Naive thymus-derived CD4-positive, alpha-beta T cell (primary cell): ENCODE data around the gene MAGED1. TPM values are rescaled to one million over a fixed set of nuclear protein-coding genes. Genes with fewer than 3 reads are reported as not detected.
A peak's percentile ranks its signal among the peaks of the same experiment; 100 is the strongest.
"Not testable (repeated sequence)": the region's sequence is repeated elsewhere in the genome, so short reads cannot be mapped to it uniquely, and the experiment has no call there.

Experiments used
- ATAC-seq: fragments of 150-1000 bp; cut with Tn5 transposase; 2 replicates; pipeline ENCODE4 v1.10.0; 2021; ENCODE audit warnings: mild to moderate bottlenecking, moderate library complexity
- CTCF ChIA-PET: fragments of 350-600 bp; sonication (Branson Sonifier 250); formaldehyde crosslinking; loops from one replicate; lab custom pipeline; 2021; ENCODE audit warnings: antibody characterized with exemption; lab: Charles Lee
- POLR2A ChIA-PET: fragments of 350-600 bp; sonication (Branson Sonifier 250); formaldehyde crosslinking; loops from one replicate; lab custom pipeline; 2021; ENCODE audit warnings: antibody characterized with exemption, inconsistent platforms; lab: Charles Lee
- DNase-seq, 9 donors: peaks; one replicate each; pipeline versions ENCODE4 v3.0.0 to v3.0.0-alpha.2; 2020 to 2022; ENCODE audit warnings: mixed read lengths in 1 of 9
- H3K27ac ChIP-seq: one replicate; pipeline ENCODE4 v1.7.0; 2013; ENCODE audit warnings: mild to moderate bottlenecking, low read depth, low read length, moderate library complexity
- H3K27me3 ChIP-seq, 2 donors: one replicate each; pipeline ENCODE4 v1.7.0; 2013; ENCODE audit warnings: low read length in 2 of 2, mild to moderate bottlenecking in 2 of 2, moderate library complexity in 2 of 2; ENCODE audit not compliant: control insufficient read depth in 2 of 2, insufficient read depth in 2 of 2
- H3K36me3 ChIP-seq, 3 experiments: 1 replicate in 2 of 3; 2 replicates in 1 of 3; pipeline ENCODE4 v1.7.0; 2013; ENCODE audit warnings: low read length in 3 of 3, mild to moderate bottlenecking in 3 of 3, moderate library complexity in 1 of 3; ENCODE audit not compliant: insufficient read depth in 3 of 3, control insufficient read depth in 2 of 3
- H3K4me1 ChIP-seq, 2 donors: one replicate each; pipeline ENCODE4 v1.7.0; 2013; ENCODE audit warnings: low read length in 2 of 2, mild to moderate bottlenecking in 2 of 2, moderate library complexity in 1 of 2; ENCODE audit not compliant: control insufficient read depth in 2 of 2, insufficient read depth in 2 of 2
- H3K4me3 ChIP-seq: 2 replicates; pipeline ENCODE4 v1.7.0; 2013; ENCODE audit warnings: mild to moderate bottlenecking, low read length
- H3K9me3 ChIP-seq, 3 experiments: 1 replicate in 2 of 3; 2 replicates in 1 of 3; pipeline ENCODE4 v1.7.0; 2013; ENCODE audit warnings: low read length in 3 of 3; ENCODE audit not compliant: control insufficient read depth in 2 of 3
- H3K27ac Mint-ChIP-seq, 9 donors: one replicate each; pipeline ENCODE4 v1.8.0; 2020 to 2022; ENCODE audit warnings: mixed read lengths in 9 of 9, mild to moderate bottlenecking in 8 of 9, moderate library complexity in 5 of 9, inconsistent platforms in 2 of 9
- H3K27me3 Mint-ChIP-seq, 5 donors: one replicate each; pipeline ENCODE4 v1.8.0; 2021 to 2022; ENCODE audit warnings: mixed read lengths in 5 of 5, mild to moderate bottlenecking in 1 of 5
- H3K36me3 Mint-ChIP-seq, 5 donors: one replicate each; pipeline ENCODE4 v1.8.0; 2020 to 2022; ENCODE audit warnings: mixed read lengths in 5 of 5, mild to moderate bottlenecking in 3 of 5, inconsistent platforms in 1 of 5
- H3K4me1 Mint-ChIP-seq, 7 donors: one replicate each; pipeline ENCODE4 v1.8.0; 2020 to 2022; ENCODE audit warnings: mixed read lengths in 7 of 7, mild to moderate bottlenecking in 3 of 7, inconsistent platforms in 1 of 7
- H3K4me3 Mint-ChIP-seq, 10 donors: one replicate each; pipeline ENCODE4 v1.8.0; 2020 to 2022; ENCODE audit warnings: mild to moderate bottlenecking in 10 of 10, mixed read lengths in 10 of 10, moderate library complexity in 6 of 10, inconsistent platforms in 2 of 10
- H3K9me3 Mint-ChIP-seq, 11 donors: one replicate each; pipeline ENCODE4 v1.8.0; 2020 to 2022; ENCODE audit warnings: mixed read lengths in 11 of 11, mild to moderate bottlenecking in 4 of 11, inconsistent platforms in 1 of 11, moderate library complexity in 1 of 11
- intact Hi-C, 2 donors: fragments of 100-400 bp; cut with micrococcal nuclease; formaldehyde crosslinking; loops; one replicate each; pipeline ENCODE4 v1.15.1; 2023
- polyA plus RNA-seq, 2 donors: library from polyadenylated mRNA; unstranded; fragments of 300-500 nt; fragmentation: Illumina TruSeq; gene quantifications; one replicate each; pipeline ENCODE4 v1.2.3, GENCODE V29; 2021
- total RNA-seq, 6 experiments: library from RNA in 5 of 6; stranded (reverse) in 5 of 6; gene quantifications; 1 replicate in 5 of 6; 2 replicates in 1 of 6; pipeline ENCODE4 v1.2.3 and lab custom pipeline; 2021 to 2026

The MAGED1 gene
- total and polyA plus RNA-seq, 7 experiments from 2014 or later = 26.3 to 61.7 (median 35.0) TPM

DNA sequence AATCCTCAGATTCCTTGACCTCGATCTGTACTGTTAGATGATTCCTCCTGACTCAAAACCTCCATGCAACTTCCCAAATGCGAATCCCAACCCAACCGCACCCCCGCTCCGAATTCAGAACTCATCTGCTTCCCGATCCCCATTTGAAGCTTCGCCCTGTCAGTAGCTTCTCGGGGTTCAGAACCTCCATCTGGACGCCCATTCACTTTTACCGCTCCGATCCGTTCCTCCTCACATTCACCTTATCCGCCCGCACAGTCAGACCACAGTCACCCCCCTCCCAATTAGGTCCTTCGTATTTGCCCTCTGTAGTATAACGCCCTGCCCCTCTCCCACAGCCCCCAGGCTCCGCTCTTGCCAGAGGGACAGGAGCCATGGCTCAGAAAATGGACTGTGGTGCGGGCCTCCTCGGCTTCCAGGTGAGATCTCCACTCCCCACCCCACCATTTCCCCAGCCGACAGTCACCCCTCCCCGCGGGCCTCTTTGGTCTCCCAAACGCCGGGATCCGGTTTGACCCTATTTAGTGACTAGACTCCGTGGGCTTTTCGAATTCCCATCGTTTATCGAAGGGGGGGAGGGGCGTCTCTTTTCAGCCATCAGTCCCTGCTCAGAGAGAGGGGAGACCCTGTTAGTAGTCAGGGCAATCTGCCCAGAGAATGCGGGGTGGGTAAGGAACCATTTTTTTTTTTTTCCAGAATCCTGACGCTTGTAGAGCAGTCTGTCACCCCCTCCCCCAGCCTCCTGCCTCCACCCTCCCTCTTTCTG, 691 bp downstream of the MAGED1 start:
- intact Hi-C loops = loop anchor here (1.0 to 10.0 kb wide), 6 partner anchors 91 to 1103 kb away; partner anchors contain the start of gene NUDT11 (in 1 of the 2)

DNA sequence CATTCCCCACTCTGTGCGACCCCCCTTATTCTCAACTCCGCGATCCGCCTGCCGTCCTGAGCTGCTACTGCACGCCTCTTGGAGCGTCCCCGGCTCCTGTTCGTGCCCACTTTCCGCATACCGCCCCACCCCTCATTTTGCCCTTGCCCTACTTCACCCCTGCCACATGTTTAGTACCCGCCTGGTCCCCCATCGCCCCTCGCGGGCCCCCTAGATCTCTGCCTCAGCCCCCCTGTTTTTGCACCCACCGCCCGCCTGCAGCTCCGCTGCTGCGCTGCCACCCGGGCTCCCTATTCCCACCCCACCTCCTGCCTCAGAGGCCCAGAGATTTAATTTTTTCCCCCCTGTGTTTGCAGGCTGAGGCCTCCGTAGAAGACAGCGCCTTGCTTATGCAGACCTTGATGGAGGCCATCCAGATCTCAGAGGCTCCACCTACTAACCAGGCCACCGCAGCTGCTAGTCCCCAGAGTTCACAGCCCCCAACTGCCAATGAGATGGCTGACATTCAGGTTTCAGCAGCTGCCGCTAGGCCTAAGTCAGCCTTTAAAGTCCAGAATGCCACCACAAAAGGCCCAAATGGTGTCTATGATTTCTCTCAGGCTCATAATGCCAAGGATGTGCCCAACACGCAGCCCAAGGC, 1.4 kb downstream of the MAGED1 start:
- ChIA-PET POLR2A (no interaction called here), CTCF (no interaction called here)
- Histone ChIP-seq H3K27ac (peak overlapping the region; percentile 67), H3K4me3 (peak overlapping the region; percentile 50), H3K27me3 (no peaks in the 10 kb centered on the region), H3K4me1 (peaks cover 0 to 3% of the 10 kb centered on the region in 2 donors), H3K36me3 (peaks cover 0 to 16% (median 0%) of the 10 kb centered on the region in 3 experiments), H3K9me3 (no peaks in the 10 kb centered on the region)
- ATAC-seq = peak; percentile 28
- peak in 2 of 9 donors; percentile 7 to 9 for DNase-seq
- intact Hi-C loops = loop anchor here (1.0 to 10.0 kb wide), 5 partner anchors 92 to 1102 kb away; partner anchors contain the start of gene NUDT11 (in 1 of the 2)
- peaks cover 0 to 2% (median 0%) of the 10 kb centered on the region in 5 donors for H3K27me3 Mint-ChIP-seq
- peaks cover 6 to 26% (median 19%) of the 10 kb centered on the region in 7 donors for H3K4me1 Mint-ChIP-seq
- peak overlapping the region; percentile 88 to 98 (median 94) for H3K4me3 Mint-ChIP-seq
- H3K27ac Mint-ChIP-seq = peak overlapping the region in 8 of 9 donors; percentile 13 to 93 (median 78)
- H3K9me3 Mint-ChIP-seq = peaks cover 0 to 2% (median 0%) of the 10 kb centered on the region in 11 donors
- H3K36me3 Mint-ChIP-seq = peaks cover 0 to 12% (median 3%) of the 10 kb centered on the region in 5 donors

More for the DNA sequence above, 691 bp downstream of the MAGED1 start:
- ChIA-PET POLR2A (no interaction called here), CTCF (no interaction called here)
- H3K4me3 ChIP-seq = peak overlapping the region; percentile 50
- peaks cover 0 to 3% of the 10 kb centered on the region in 2 donors for H3K4me1 ChIP-seq
- ATAC-seq = no peak
- H3K4me1 Mint-ChIP-seq = peaks cover 6 to 26% (median 19%) of the 10 kb centered on the region in 7 donors
- H3K27ac ChIP-seq = peak overlapping the region; percentile 67
- H3K27me3 ChIP-seq = no peaks in the 10 kb centered on the region
- H3K27me3 Mint-ChIP-seq = peaks cover 0 to 2% (median 0%) of the 10 kb centered on the region in 5 donors
- DNase-seq = peak in 3 of 9 donors; percentile 15 to 18 (median 16)
- H3K36me3 ChIP-seq = peaks cover 0 to 12% (median 0%) of the 10 kb centered on the region in 3 experiments
- H3K9me3 Mint-ChIP-seq = peaks cover 0 to 2% (median 0%) of the 10 kb centered on the region in 11 donors
- H3K27ac Mint-ChIP-seq = peak overlapping the region; percentile 78 to 95 (median 89)
- peaks cover 0 to 12% (median 3%) of the 10 kb centered on the region in 5 donors for H3K36me3 Mint-ChIP-seq
- peak overlapping the region; percentile 88 to 98 (median 94) for H3K4me3 Mint-ChIP-seq
- no peaks in the 10 kb centered on the region for H3K9me3 ChIP-seq

DNA sequence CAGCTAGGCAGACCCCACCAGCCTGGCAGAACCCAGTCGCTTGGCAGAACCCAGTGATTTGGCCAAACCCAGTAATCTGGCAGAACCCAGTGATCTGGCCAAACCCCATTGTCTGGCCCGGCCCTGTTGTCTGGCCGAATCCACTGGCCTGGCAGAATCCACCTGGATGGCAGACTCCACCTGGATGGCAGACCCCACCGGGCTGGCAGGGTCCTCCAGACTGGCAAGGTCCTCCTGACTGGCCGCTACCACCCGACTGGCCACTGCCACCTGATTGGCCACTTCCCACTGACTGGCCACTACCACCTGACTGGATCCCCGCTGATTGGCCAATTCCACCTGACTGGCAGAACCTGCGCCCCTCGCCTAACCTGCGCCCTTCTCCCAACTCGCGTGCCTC, 3.2 kb downstream of the MAGED1 start:
- Histone ChIP-seq H3K36me3 (peaks cover 0 to 20% (median 0%) of the 10 kb centered on the region in 3 experiments), H3K4me3 (no peak overlapping the region), H3K27ac (no peak overlapping the region), H3K27me3 (no peaks in the 10 kb centered on the region), H3K9me3 (no peaks in the 10 kb centered on the region), H3K4me1 (peaks cover 0 to 3% of the 10 kb centered on the region in 2 donors)
- POLR2A ChIA-PET = no interaction called here
- Mint-ChIP-seq H3K9me3 (peaks cover 0 to 4% (median 0%) of the 10 kb centered on the region in 11 donors), H3K4me1 (peaks cover 1 to 22% (median 13%) of the 10 kb centered on the region in 7 donors), H3K36me3 (peaks cover 0 to 16% (median 8%) of the 10 kb centered on the region in 5 donors), H3K4me3 (no peak overlapping the region), H3K27me3 (peaks cover 0 to 2% (median 0%) of the 10 kb centered on the region in 5 donors), H3K27ac (no peak overlapping the region)
- CTCF ChIA-PET = no interaction called here
- DNase-seq (no peak), ATAC-seq (no peak)
- intact Hi-C loops = loop anchor here in 1 of 2 donors (10.0 kb wide), 1 partner anchor 402 kb away; the partner anchor contains the start of gene NUDT11

DNA sequence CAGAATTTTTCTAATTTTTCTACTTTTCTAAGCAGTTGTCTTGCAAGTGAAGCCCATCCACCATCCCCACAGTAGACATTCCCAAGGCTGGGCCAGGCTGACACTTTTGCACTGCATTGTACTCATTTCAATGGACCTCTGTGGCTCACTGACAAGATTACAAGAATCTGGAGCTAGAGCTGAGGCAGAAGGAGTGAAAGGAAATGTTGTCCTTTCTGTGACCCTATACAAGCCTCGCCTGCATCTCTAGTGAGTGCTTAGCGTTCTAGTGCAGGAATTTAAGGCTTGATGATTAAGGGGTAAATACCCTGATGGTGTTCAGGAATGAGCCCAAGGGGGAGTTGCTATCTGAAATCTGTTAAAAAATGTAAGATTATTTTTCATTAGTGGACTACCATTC, 6.3 kb downstream of the MAGED1 start:
- no peaks in the 10 kb centered on the region for H3K27me3 ChIP-seq
- H3K36me3 ChIP-seq = peaks cover 0 to 24% (median 0%) of the 10 kb centered on the region in 3 experiments
- Mint-ChIP-seq H3K27ac (no peak overlapping the region), H3K27me3 (no peaks in the 10 kb centered on the region), H3K4me3 (no peak overlapping the region), H3K9me3 (peaks cover 0 to 2% (median 0%) of the 10 kb centered on the region in 11 donors), H3K36me3 (peaks cover 0 to 18% (median 14%) of the 10 kb centered on the region in 5 donors), H3K4me1 (peaks cover 0 to 16% (median 10%) of the 10 kb centered on the region in 7 donors)
- ChIA-PET POLR2A (no interaction called here), CTCF (no interaction called here)
- DNase-seq = no peak
- no peak overlapping the region for H3K4me3 ChIP-seq
- H3K27ac ChIP-seq = no peak overlapping the region
- no peaks in the 10 kb centered on the region for H3K4me1 ChIP-seq
- no peaks in the 10 kb centered on the region for H3K9me3 ChIP-seq
- no peak for ATAC-seq
- intact Hi-C loops = loop anchor here in 1 of 2 donors (10.0 kb wide), 1 partner anchor 405 kb away; the partner anchor contains the start of gene NUDT11

DNA sequence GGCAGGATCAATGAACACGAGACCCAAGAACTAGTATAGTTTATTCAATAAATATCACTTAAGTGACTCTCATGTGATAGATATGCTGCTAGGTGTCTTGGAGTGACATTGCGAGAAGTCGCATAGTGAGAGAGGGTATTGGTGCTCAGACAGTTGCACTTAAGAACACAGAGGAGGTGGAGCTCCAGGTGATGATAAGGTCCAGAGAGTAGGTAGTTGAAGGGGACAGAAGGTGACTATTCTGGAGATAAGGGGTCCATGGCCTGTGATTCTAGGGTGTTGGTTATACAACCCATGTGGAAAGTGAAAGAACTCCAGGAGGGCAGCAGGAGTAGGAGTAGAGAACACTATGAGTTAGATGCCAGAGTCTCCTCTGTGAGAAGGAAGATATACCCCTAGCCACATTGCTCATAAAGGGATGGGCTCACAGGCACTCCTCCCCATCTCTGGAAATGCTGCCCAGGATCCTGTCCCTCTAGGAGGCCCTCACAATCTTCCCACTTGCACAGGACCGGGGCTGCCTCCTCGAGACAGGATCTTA, 9.2 kb downstream of the MAGED1 start:
- peaks cover 0 to 13% (median 6%) of the 10 kb centered on the region in 7 donors for H3K4me1 Mint-ChIP-seq
- H3K27me3 Mint-ChIP-seq = no peaks in the 10 kb centered on the region
- H3K36me3 Mint-ChIP-seq = peaks cover 0 to 18% (median 11%) of the 10 kb centered on the region in 5 donors
- intact Hi-C loops = no loop called here
- Histone ChIP-seq H3K9me3 (no peaks in the 10 kb centered on the region), H3K4me3 (no peak overlapping the region), H3K27ac (no peak overlapping the region), H3K36me3 (peaks cover 0 to 22% (median 0%) of the 10 kb centered on the region in 3 experiments), H3K4me1 (no peaks in the 10 kb centered on the region), H3K27me3 (no peaks in the 10 kb centered on the region)
- POLR2A ChIA-PET = interaction anchor here (0.6 kb wide), 1 partner anchor 100 kb away, joined by 3 read pairs; no protein-coding TSS in a partner anchor
- peaks cover 0 to 2% (median 0%) of the 10 kb centered on the region in 11 donors for H3K9me3 Mint-ChIP-seq
- no peak overlapping the region for H3K4me3 Mint-ChIP-seq
- H3K27ac Mint-ChIP-seq = peak overlapping the region in 8 of 9 donors; percentile 5 to 70 (median 40)
- ATAC-seq (no peak), DNase-seq (no peak)
- CTCF ChIA-PET = no interaction called here

DNA sequence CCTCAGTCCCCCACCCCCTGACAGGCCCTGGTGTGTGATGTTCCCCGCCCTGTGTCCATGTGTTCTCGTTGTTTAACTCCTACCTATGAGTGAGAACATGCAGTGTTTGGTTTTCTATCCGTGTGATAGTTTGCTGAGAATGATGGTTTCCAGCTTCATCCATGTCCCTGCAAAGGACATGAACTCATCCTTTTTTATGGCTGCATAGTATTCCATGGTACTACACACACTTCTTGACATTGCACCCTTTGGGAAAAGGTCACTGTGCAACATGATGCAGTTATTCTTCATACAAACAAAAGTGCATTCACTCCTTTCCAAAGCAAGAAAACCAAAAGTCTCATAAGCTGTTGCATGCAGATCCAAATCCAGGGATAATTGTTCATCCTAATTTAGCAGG, 11.7 kb downstream of the MAGED1 start:
- POLR2A ChIA-PET, H3K27me3 ChIP-seq: not testable (repeated sequence)

More for the DNA sequence above, 11.7 kb downstream of the MAGED1 start:
- H3K27me3 Mint-ChIP-seq, H3K4me3 ChIP-seq, ATAC-seq, DNase-seq, intact Hi-C loops, H3K27ac ChIP-seq, H3K36me3 ChIP-seq, CTCF ChIA-PET, H3K9me3 Mint-ChIP-seq, H3K9me3 ChIP-seq, H3K4me1 ChIP-seq, H3K4me3 Mint-ChIP-seq, H3K27ac Mint-ChIP-seq: not testable (repeated sequence)
- Mint-ChIP-seq H3K36me3 (peaks cover 0 to 18% (median 6%) of the 10 kb centered on the region in 5 donors), H3K4me1 (peaks cover 0 to 13% (median 6%) of the 10 kb centered on the region in 7 donors)
